Neural cell (in vitro differentiated cells): ENCODE measurements around the gene FAM184A. TPM values are rescaled to one million over a fixed set of nuclear protein-coding genes. Genes with fewer than 3 reads are reported as not detected.

Source experiments
- H2AFZ ChIP-seq: fragments of 200-600, 300-800 bp; sonication (generic), shearing (Covaris generic); 2 replicates; pipeline ENCODE4 v1.6.0; 2014; ENCODE audit warnings: low read depth, mild to moderate bottlenecking, antibody characterized with exemption, low read length, moderate library complexity
- H3F3A ChIP-seq: fragments of 200-600 bp; shearing (Covaris generic); 2 replicates; pipeline ENCODE4 v1.6.1; 2016; ENCODE audit warnings: mild to moderate bottlenecking, moderate library complexity, mixed read lengths, antibody characterized with exemption, low read length; ENCODE audit not compliant: insufficient read depth, poor library complexity, severe bottlenecking
- H3K27ac ChIP-seq: fragments of 200-600, 300-800 bp; sonication (generic), shearing (Covaris generic); 2 replicates; pipeline ENCODE4 v1.5.1; 2014; ENCODE audit warnings: mild to moderate bottlenecking, low read length, moderate library complexity
- H3K27me3 ChIP-seq: fragments of 300-800, 200-600 bp; sonication (generic), shearing (Covaris generic); 2 replicates; pipeline ENCODE4 v1.6.0; 2014; ENCODE audit warnings: mild to moderate bottlenecking, low read depth, low read length, moderate library complexity; ENCODE audit not compliant: insufficient read depth
- H3K36me3 ChIP-seq: fragments of 300-800, 200-600 bp; sonication (generic), shearing (Covaris generic); 2 replicates; pipeline ENCODE4 v1.5.1; 2014; ENCODE audit warnings: mild to moderate bottlenecking, antibody characterized with exemption, low read length, moderate library complexity; ENCODE audit not compliant: insufficient read depth
- H3K4me2 ChIP-seq: fragments of 300-800, 200-600 bp; sonication (generic), shearing (Covaris generic); 2 replicates; pipeline ENCODE4 v1.6.0; 2014; ENCODE audit warnings: mild to moderate bottlenecking, low read length
- H3K4me3 ChIP-seq: fragments of 300-800, 200-600 bp; sonication (generic), shearing (Covaris generic); 2 replicates; pipeline ENCODE4 v1.5.1; 2014; ENCODE audit warnings: mild to moderate bottlenecking, low read length, moderate library complexity
- H3K79me2 ChIP-seq: fragments of 200-600 bp; shearing (Covaris generic); replicated peaks from 2 replicates; pipeline ENCODE4 v1.6.0; 2014; ENCODE audit warnings: mild to moderate bottlenecking, low read length, moderate library complexity; ENCODE audit not compliant: insufficient read depth
- H3K9ac ChIP-seq: fragments of 300-800, 200-600 bp; sonication (generic), shearing (Covaris generic); 2 replicates; pipeline ENCODE4 v1.6.1; 2016; ENCODE audit warnings: mild to moderate bottlenecking, low read length, mixed read lengths
- H3K9me2 ChIP-seq: fragments of 200-600 bp; shearing (Covaris generic); 2 replicates; pipeline ENCODE4 v1.6.1; 2016; ENCODE audit warnings: mild to moderate bottlenecking, low read length, mixed read lengths; ENCODE audit not compliant: insufficient read depth
- H3K9me3 ChIP-seq: fragments of 200-600, 300-800 bp; sonication (generic), shearing (Covaris generic); 2 replicates; pipeline ENCODE4 v1.6.1; 2016; ENCODE audit warnings: mild to moderate bottlenecking, mixed run types, low read length, moderate library complexity, mixed read lengths
- H4K20me1 ChIP-seq: fragments of 200-600 bp; shearing (Covaris generic); 2 replicates; pipeline ENCODE4 v1.6.1; 2016; ENCODE audit warnings: mild to moderate bottlenecking, mixed run types; ENCODE audit not compliant: insufficient read depth
- CTCF ChIP-seq: fragments of 450-650 bp; IDR thresholded peaks from 2 replicates; pipeline ENCODE4 v1.5.1; 2014; ENCODE audit warnings: antibody characterized with exemption, mild to moderate bottlenecking, moderate library complexity; ENCODE audit not compliant: poor library complexity, severe bottlenecking
- EP300 ChIP-seq: fragments of 450-650 bp; conservative IDR thresholded peaks from 2 replicates; pipeline ENCODE4 v1.6.1; 2014; ENCODE audit warnings: antibody characterized with exemption, mild to moderate bottlenecking, moderate library complexity; ENCODE audit not compliant: poor library complexity, severe bottlenecking
- EZH2 ChIP-seq: fragments of 200-600, 300-800 bp; shearing (Covaris generic), sonication (generic); IDR thresholded peaks from 2 replicates; pipeline ENCODE4 v1.6.1; 2014; ENCODE audit warnings: antibody characterized with exemption, low read length, borderline replicate concordance, mild to moderate bottlenecking; ENCODE audit not compliant: insufficient read depth, poor library complexity, severe bottlenecking
- MXI1 ChIP-seq: fragments of 450-650 bp; conservative IDR thresholded peaks from 2 replicates; pipeline ENCODE4 v1.6.1; 2014; ENCODE audit warnings: antibody characterized with exemption, mild to moderate bottlenecking; ENCODE audit not compliant: poor library complexity, severe bottlenecking
- POLR2AphosphoS5 ChIP-seq: IDR thresholded peaks from 2 replicates; pipeline ENCODE4 v1.6.1; 2012
- RAD21 ChIP-seq: fragments of 450-650 bp; conservative IDR thresholded peaks from 2 replicates; pipeline ENCODE4 v1.6.1; 2014; ENCODE audit warnings: antibody characterized with exemption, mild to moderate bottlenecking, moderate library complexity
- SMC3 ChIP-seq: fragments of 450-650 bp; conservative IDR thresholded peaks from 2 replicates; pipeline ENCODE4 v1.6.1; 2014; ENCODE audit warnings: antibody characterized with exemption, mild to moderate bottlenecking, moderate library complexity; ENCODE audit not compliant: poor library complexity
- TAF1 ChIP-seq: IDR thresholded peaks from 2 replicates; pipeline ENCODE4 v1.6.1; 2012; ENCODE audit warnings: low read depth
- polyA plus RNA-seq: library from polyadenylated mRNA; depleted of rRNA; stranded (reverse); fragments of >200 nt; gene quantifications from 2 replicates; pipeline ENCODE4 v1.2.3, GENCODE V29; 2014

The FAM184A gene
- polyA plus RNA-seq, 1 donor from 2014 or later: 47.5 TPM

- H3K36me3 ChIP-seq: no peaks in the 10 kb centered on the region
- H3K79me2 ChIP-seq: no peaks in the 10 kb centered on the region
- no peak overlapping the region for H3K9ac ChIP-seq
- no peak overlapping the region for H3K27ac ChIP-seq
- H4K20me1 ChIP-seq: no peaks in the 10 kb centered on the region
- H3F3A ChIP-seq: no peaks in the 10 kb centered on the region
- TF ChIP-seq MXI1: no peak
- TF ChIP-seq RAD21: no peak
- TF ChIP-seq TAF1: no peak
- TF ChIP-seq EZH2: no peak
- no peak for TF ChIP-seq SMC3
- TF ChIP-seq EP300: no peak
- no peak for TF ChIP-seq CTCF
- no peak for TF ChIP-seq POLR2AphosphoS5
- H3K9me3 ChIP-seq: no peaks in the 10 kb centered on the region
- H3K27me3 ChIP-seq: no peaks in the 10 kb centered on the region
- no peak overlapping the region for H2AFZ ChIP-seq
- no peak overlapping the region for H3K4me3 ChIP-seq
- no peaks in the 10 kb centered on the region for H3K9me2 ChIP-seq
- H3K4me2 ChIP-seq: no peak overlapping the region
Measured at GRCh38 chr6:119112812-119113530, 34.5 kb upstream of the FAM184A start.

- Histone ChIP-seq H2AFZ (no peak overlapping the region), H3K79me2 (no peaks in the 10 kb centered on the region), H4K20me1 (no peaks in the 10 kb centered on the region), H3K9ac (no peak overlapping the region), H3K27ac (no peak overlapping the region), H3K4me3 (no peak overlapping the region), H3K36me3 (no peaks in the 10 kb centered on the region), H3K9me3 (no peaks in the 10 kb centered on the region), H3F3A (no peaks in the 10 kb centered on the region), H3K9me2 (no peaks in the 10 kb centered on the region), H3K27me3 (no peaks in the 10 kb centered on the region), H3K4me2 (no peak overlapping the region)
- TF ChIP-seq TAF1: no peak
- TF ChIP-seq CTCF: peak; percentile 87
- peak; percentile 88 for TF ChIP-seq RAD21
- peak; percentile 87 for TF ChIP-seq SMC3
Measured at GRCh38 chr6:119110601-119111548, 32.4 kb upstream of the FAM184A start.
